Activated CD4-positive, alpha-beta T cell treated with anti-CD3 and anti-CD28 coated beads, Interleukin-2, Interleukin-6, amounts not matched to agents 100 ng/mL and 50 ng/mL, durations not matched to agents 16 hours and 8 hours (primary cell): Measurements from ENCODE around the gene DMRTB1.
"Not testable (repeated sequence)": the region's sequence is repeated elsewhere in the genome, so short reads cannot be mapped to it uniquely, and the experiment has no call there.

Experiments used
- DNase-seq: peaks from one replicate; pipeline ENCODE4 v3.0.0-alpha.2; 2020

The DMRTB1 gene

GRCh38 chr1:53459321-53460175 is at the start of gene DMRTB1:
Gene DMRTB1 (plus strand): TSS chr1:53459399. CDS start chr1:53459454, 55 bp downstream.
- DNase-seq: no peak

- no peak for DNase-seq
Observed at GRCh38 chr1:53409695-53410094, 49.5 kb upstream of the DMRTB1 start.

GRCh38 chr1:53410100-53410541 is 49.1 kb upstream of the DMRTB1 start:
- DNase-seq: no peak

GRCh38 chr1:53410701-53411100 is 48.5 kb upstream of the DMRTB1 start:
- DNase-seq: no peak

GRCh38 chr1:53411541-53412152 is 47.6 kb upstream of the DMRTB1 start:
- peak; percentile 41 for DNase-seq

- DNase-seq: no peak
Observed at GRCh38 chr1:53412285-53413174, 46.7 kb upstream of the DMRTB1 start.

- DNase-seq: peak; percentile 92
Observed at GRCh38 chr1:53413175-53414001, 45.8 kb upstream of the DMRTB1 start.

- DNase-seq: no peak
Observed at GRCh38 chr1:53414632-53415031, 44.6 kb upstream of the DMRTB1 start.

- no peak for DNase-seq
Observed at GRCh38 chr1:53415432-53415831, 43.8 kb upstream of the DMRTB1 start.

- DNase-seq: no peak
Observed at GRCh38 chr1:53416269-53416813, 42.9 kb upstream of the DMRTB1 start.

GRCh38 chr1:53417074-53417511 is 42.1 kb upstream of the DMRTB1 start:
- DNase-seq: no peak

GRCh38 chr1:53419034-53419433 is 40.2 kb upstream of the DMRTB1 start:
- no peak for DNase-seq

GRCh38 chr1:53420341-53420740 is 38.9 kb upstream of the DMRTB1 start:
- no peak for DNase-seq

- DNase-seq: no peak
Observed at GRCh38 chr1:53421208-53421607, 38.0 kb upstream of the DMRTB1 start.

- no peak for DNase-seq
Observed at GRCh38 chr1:53430261-53430660, 28.9 kb upstream of the DMRTB1 start.

- DNase-seq: no peak
Observed at GRCh38 chr1:53430779-53431178, 28.4 kb upstream of the DMRTB1 start.

GRCh38 chr1:53431244-53431643 is 28.0 kb upstream of the DMRTB1 start:
- no peak for DNase-seq

- DNase-seq: no peak
Observed at GRCh38 chr1:53431805-53432565, 27.2 kb upstream of the DMRTB1 start.

GRCh38 chr1:53432611-53433010 is 26.6 kb upstream of the DMRTB1 start:
- no peak for DNase-seq

- DNase-seq: not testable (repeated sequence)
Observed at GRCh38 chr1:53434405-53435007, 24.7 kb upstream of the DMRTB1 start.

GRCh38 chr1:53435151-53435550 is 24.0 kb upstream of the DMRTB1 start:
- no peak for DNase-seq
